Subcutaneous abdominal adipose tissue (tissue), 5 donors: Measurements from ENCODE around the gene CNRIP1.
A peak's percentile ranks its signal among the peaks of the same experiment; 100 is the strongest.
"Not testable (repeated sequence)": the region's sequence is repeated elsewhere in the genome, so short reads cannot be mapped to it uniquely, and the experiment has no call there.

Source experiments
- H3K27ac ChIP-seq: one replicate; pipeline ENCODE4 v1.7.0; 2013; ENCODE audit warnings: low read depth, mild to moderate bottlenecking, inconsistent platforms, low read length, moderate library complexity
- H3K27me3 ChIP-seq, 5 donors: one replicate each; pipeline ENCODE4 v1.7.0; 2013; ENCODE audit warnings: low read length in 5 of 5, inconsistent platforms in 1 of 5; ENCODE audit not compliant: control insufficient read depth in 5 of 5, insufficient read depth in 4 of 5
- H3K36me3 ChIP-seq, 5 donors: one replicate each; pipeline ENCODE4 v1.7.0; 2013; ENCODE audit warnings: low read length in 5 of 5; ENCODE audit not compliant: control insufficient read depth in 5 of 5, insufficient read depth in 5 of 5
- H3K4me1 ChIP-seq, 5 donors: one replicate each; pipeline ENCODE4 v1.7.0; 2013; ENCODE audit warnings: low read length in 5 of 5, mild to moderate bottlenecking in 3 of 5, moderate library complexity in 1 of 5; ENCODE audit not compliant: control insufficient read depth in 5 of 5, insufficient read depth in 5 of 5
- H3K4me3 ChIP-seq, 5 donors: one replicate each; pipeline ENCODE4 v1.7.0; 2013; ENCODE audit warnings: low read length in 5 of 5, low read depth in 1 of 5
- H3K9ac ChIP-seq, 5 donors: one replicate each; pipeline ENCODE4 v1.7.0; 2013; ENCODE audit warnings: low read length in 5 of 5, mild to moderate bottlenecking in 4 of 5, moderate library complexity in 3 of 5
- H3K9me3 ChIP-seq, 5 donors: one replicate each; pipeline ENCODE4 v1.7.0; 2013; ENCODE audit warnings: low read length in 5 of 5; ENCODE audit not compliant: control insufficient read depth in 5 of 5
- donor health status: healthy.
- donor health status: healthy.
- donor health status: healthy.
- donor health status: healthy.
- donor health status: healthy.

Gene CNRIP1

GRCh38 chr2:68359889-68360288 is 40.1 kb upstream of the CNRIP1 start:
- Histone ChIP-seq H3K4me1 (peaks cover 0 to 31% (median 17%) of the 10 kb centered on the region in 5 donors), H3K27me3 (no peaks in the 10 kb centered on the region), H3K27ac (no peak overlapping the region), H3K9ac (no peak overlapping the region), H3K4me3 (no peak overlapping the region), H3K36me3 (no peaks in the 10 kb centered on the region), H3K9me3 (no peaks in the 10 kb centered on the region)

DNA sequence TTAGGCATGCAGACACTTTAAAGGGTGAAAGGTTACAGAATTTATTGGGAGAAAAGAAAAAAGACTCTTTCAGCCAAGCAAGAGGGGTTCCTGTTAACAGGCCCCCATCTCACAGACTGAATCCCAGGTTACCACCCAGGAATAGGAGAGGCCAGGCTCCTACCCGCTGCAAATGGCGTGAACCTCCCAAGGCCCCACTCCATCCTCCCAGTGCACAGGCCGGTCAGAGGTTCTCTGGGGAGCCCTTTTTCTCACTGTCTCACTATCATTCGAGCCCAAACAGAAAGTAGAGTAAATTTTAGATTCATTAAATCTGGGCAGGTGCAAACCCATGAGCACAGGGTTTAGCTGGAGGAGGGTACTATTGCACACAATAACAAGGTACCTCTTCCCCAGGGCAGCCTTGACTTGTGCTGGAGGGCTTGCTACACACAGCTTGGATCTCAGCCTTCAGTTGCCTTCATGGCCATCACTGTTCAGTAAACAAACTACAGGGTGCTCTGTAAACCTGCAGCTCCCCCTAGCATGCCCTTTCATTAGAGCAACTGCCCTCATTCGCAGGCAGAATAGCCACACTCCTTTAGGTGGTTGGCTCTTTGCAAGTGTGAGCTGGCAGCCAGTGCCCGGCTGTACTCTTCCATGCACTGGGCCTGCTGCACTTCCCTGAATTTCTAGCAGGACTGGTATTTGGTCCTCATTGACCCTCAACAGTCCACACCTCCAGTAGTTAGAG is 38.0 kb upstream of the CNRIP1 start:
- Histone ChIP-seq H3K9ac (peak overlapping the region in 2 of 5 donors; percentile 18 to 26), H3K27me3 (no peaks in the 10 kb centered on the region), H3K36me3 (no peaks in the 10 kb centered on the region), H3K4me3 (peak overlapping the region in 1 of 5 donors; percentile 29), H3K9me3 (no peaks in the 10 kb centered on the region), H3K4me1 (peaks cover 0 to 19% (median 16%) of the 10 kb centered on the region in 5 donors), H3K27ac (peak overlapping the region; percentile 10)

DNA sequence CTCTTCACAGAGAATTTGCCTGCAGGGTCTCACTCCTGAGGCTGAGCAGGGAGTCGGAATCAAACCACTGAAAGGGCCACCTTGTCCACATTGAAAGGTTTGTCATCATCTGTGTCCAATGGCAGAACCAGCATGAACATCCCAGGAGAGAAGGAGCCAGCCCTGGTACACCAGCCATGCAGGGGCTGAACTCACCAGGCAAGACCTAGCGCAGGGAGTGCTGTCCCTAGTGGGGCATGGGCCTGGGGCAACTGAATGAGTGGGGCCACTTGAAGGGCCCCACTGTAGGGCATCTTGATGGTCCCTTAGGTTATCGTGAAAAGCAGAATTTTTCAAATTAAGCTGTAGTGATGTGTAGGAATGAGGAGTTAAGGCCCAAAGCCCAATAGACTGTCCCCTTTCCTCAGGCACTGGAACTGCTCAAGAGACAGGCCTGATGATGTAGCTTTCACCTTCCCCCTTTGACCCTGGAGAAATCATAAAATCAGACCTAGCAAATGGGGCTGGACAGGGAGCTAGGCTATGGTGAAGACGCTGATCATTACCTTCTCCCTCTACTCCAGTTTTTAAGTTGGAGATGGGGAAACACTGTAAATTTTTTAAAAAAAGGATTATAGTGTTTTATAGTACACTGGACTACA is 37.0 kb upstream of the CNRIP1 start:
- Histone ChIP-seq H3K9ac (peak overlapping the region in 1 of 5 donors; percentile 18), H3K27me3 (no peaks in the 10 kb centered on the region), H3K9me3 (no peaks in the 10 kb centered on the region), H3K4me1 (peaks cover 0 to 12% (median 10%) of the 10 kb centered on the region in 5 donors), H3K27ac (no peak overlapping the region), H3K36me3 (no peaks in the 10 kb centered on the region), H3K4me3 (no peak overlapping the region)

DNA sequence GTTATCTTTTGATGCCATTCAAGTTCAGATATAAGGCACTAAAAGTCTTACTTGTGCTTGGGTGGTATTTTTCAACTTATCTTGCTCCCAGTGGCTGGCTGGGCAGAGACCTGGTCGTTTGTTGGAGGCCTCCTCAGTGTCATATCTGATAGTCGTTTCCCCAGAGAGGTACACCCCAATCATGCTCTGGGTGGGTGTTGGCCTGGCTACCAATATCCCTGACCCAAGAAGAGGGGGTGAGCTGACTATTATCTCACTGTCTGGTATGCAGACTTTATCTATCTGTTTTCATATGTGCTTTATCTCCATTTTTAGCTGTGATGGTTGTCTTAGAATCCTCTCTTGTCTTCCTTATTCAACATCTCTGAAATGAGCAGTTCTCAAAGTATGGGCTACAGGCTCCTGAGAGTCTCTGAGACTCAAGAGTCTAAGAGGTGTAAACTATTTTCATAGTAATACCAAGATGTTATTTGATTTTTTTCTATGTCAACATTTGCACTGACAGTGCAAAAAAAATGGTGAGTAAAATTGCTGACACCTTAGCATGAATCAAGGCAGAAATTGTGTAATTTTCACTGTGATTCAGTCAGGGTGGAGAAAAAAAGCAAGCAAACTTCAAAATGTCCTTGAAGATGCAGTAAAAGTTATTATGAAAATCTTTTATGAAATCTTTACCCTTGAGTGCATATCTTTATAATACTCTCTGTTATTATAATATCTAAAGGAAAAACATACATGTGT is 33.1 kb upstream of the CNRIP1 start:
- peaks cover 0 to 8% (median 5%) of the 10 kb centered on the region in 5 donors for H3K4me1 ChIP-seq
- no peaks in the 10 kb centered on the region for H3K36me3 ChIP-seq
- H3K9ac ChIP-seq = no peak overlapping the region
- no peak overlapping the region for H3K27ac ChIP-seq
- no peaks in the 10 kb centered on the region for H3K9me3 ChIP-seq
- no peaks in the 10 kb centered on the region for H3K27me3 ChIP-seq
- H3K4me3 ChIP-seq = no peak overlapping the region

DNA sequence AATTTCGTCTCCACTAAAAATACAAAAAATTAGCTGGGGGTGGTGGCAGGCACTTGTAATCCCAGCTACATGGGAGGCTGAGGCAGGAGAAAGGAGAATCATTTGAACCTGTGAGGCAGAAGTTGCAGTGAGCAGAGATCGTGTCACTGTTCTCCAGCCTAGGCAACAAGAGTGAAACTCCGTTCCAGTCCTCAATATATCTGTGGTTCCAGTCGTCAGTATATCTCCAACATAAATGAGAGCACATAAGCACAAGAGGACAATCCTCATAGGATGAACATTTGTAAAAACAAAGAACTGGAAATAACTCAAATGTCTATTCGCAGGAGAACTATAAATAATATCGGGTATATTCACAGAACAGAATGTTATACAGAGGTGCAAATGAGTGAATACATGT is 32.2 kb upstream of the CNRIP1 start:
- Histone ChIP-seq H3K4me1 (no peaks in the 10 kb centered on the region), H3K36me3 (no peaks in the 10 kb centered on the region), H3K27ac (no peak overlapping the region), H3K4me3 (no peak overlapping the region), H3K9ac (no peak overlapping the region), H3K9me3 (no peaks in the 10 kb centered on the region), H3K27me3 (no peaks in the 10 kb centered on the region)

DNA sequence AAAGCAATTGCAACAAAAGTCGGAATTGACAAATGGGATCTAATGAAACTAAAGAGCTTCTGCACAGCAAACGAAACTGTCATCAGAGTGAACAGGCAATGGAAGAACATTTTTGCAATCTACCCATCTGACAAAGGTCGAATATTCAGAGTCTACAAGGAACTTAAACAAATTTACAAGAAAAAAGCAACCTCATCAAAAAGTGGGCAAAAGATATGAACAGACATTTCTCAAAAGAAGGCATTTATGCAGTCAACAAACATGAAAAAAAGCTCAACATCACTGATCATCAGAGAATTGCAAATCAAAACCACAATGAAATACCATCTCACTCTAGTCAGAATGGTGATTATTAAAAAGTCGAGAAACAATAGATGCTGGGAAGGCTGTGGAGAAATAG is 29.3 kb upstream of the CNRIP1 start:
- not testable (repeated sequence) for H3K36me3 ChIP-seq, H3K4me3 ChIP-seq, H3K27ac ChIP-seq, H3K4me1 ChIP-seq, H3K9me3 ChIP-seq, H3K27me3 ChIP-seq, H3K9ac ChIP-seq

GRCh38 chr2:68345129-68345875 is 25.6 kb upstream of the CNRIP1 start:
- no peak overlapping the region for H3K4me3 ChIP-seq
- H3K9ac ChIP-seq = no peak overlapping the region
- H3K9me3 ChIP-seq = no peaks in the 10 kb centered on the region
- H3K36me3 ChIP-seq = no peaks in the 10 kb centered on the region
- no peak overlapping the region for H3K27ac ChIP-seq
- H3K27me3 ChIP-seq = peaks cover 0 to 5% (median 3%) of the 10 kb centered on the region in 5 donors
- no peaks in the 10 kb centered on the region for H3K4me1 ChIP-seq

GRCh38 chr2:68344031-68344430 is 24.3 kb upstream of the CNRIP1 start:
- no peak overlapping the region for H3K4me3 ChIP-seq
- H3K4me1 ChIP-seq = no peaks in the 10 kb centered on the region
- peaks cover 0 to 5% (median 3%) of the 10 kb centered on the region in 5 donors for H3K27me3 ChIP-seq
- no peak overlapping the region for H3K27ac ChIP-seq
- H3K36me3 ChIP-seq = no peaks in the 10 kb centered on the region
- H3K9ac ChIP-seq = no peak overlapping the region
- H3K9me3 ChIP-seq = no peaks in the 10 kb centered on the region

GRCh38 chr2:68342470-68342869 is 22.7 kb upstream of the CNRIP1 start:
- H3K4me1 ChIP-seq = no peaks in the 10 kb centered on the region
- no peak overlapping the region for H3K4me3 ChIP-seq
- no peak overlapping the region for H3K27ac ChIP-seq
- peaks cover 0 to 5% (median 3%) of the 10 kb centered on the region in 5 donors for H3K27me3 ChIP-seq
- H3K9me3 ChIP-seq = no peaks in the 10 kb centered on the region
- H3K9ac ChIP-seq = no peak overlapping the region
- no peaks in the 10 kb centered on the region for H3K36me3 ChIP-seq
